Astrocyte (in vitro differentiated cells and primary cell): ENCODE results near the gene PYGB.

Experiments used
- CTCF ChIP-seq: IDR thresholded peaks from 2 replicates; pipeline ENCODE4 v1.5.1; 2011; ENCODE audit warnings: low read depth, mild to moderate bottlenecking, inconsistent platforms, low read length, moderate library complexity; ENCODE audit not compliant: insufficient read depth
- EZH2 ChIP-seq: IDR thresholded peaks from 2 replicates; pipeline ENCODE4 v1.6.1; 2012; ENCODE audit warnings: mild to moderate bottlenecking, low read length, inconsistent platforms; ENCODE audit not compliant: insufficient read depth

GRCh38 chr20:25203871-25204320 is 44.0 kb upstream of the PYGB start:
- TF ChIP-seq CTCF (no peak), EZH2 (no peak)
